Activated CD8-positive, alpha-beta T cell treated with anti-CD3 and anti-CD28 coated beads, Interleukin-2, amount 10 ng/mL, durations not matched to agents 7 days and 5 days (primary cell): Measurements from ENCODE around the gene PNO1. TPM values are rescaled to one million over a fixed set of nuclear protein-coding genes. Genes with fewer than 3 reads are reported as not detected.

Source experiments
- ATAC-seq: fragments of 150-1000 bp; cut with Tn5 transposase; one replicate; pipeline ENCODE4 v1.10.0; 2021; ENCODE audit warnings: moderate library complexity
- CTCF ChIA-PET: fragments of 350-600 bp; sonication (Branson Sonifier 250); formaldehyde crosslinking; loops from one replicate; lab custom pipeline; 2021; ENCODE audit warnings: antibody characterized with exemption; lab: Charles Lee
- POLR2A ChIA-PET: fragments of 350-600 bp; sonication (Branson Sonifier 250); formaldehyde crosslinking; loops from one replicate; lab custom pipeline; 2021; ENCODE audit warnings: antibody characterized with exemption; lab: Charles Lee
- DNase-seq: peaks from one replicate; pipeline ENCODE4 v3.0.0-alpha.2; 2020
- H3K27ac Mint-ChIP-seq: one replicate; pipeline ENCODE4 v1.8.0; 2021; ENCODE audit warnings: mild to moderate bottlenecking, mixed read lengths
- H3K27me3 Mint-ChIP-seq: one replicate; pipeline ENCODE4 v1.8.0; 2021; ENCODE audit warnings: low read depth, mixed read lengths
- H3K36me3 Mint-ChIP-seq: one replicate; pipeline ENCODE4 v1.8.0; 2021; ENCODE audit warnings: low read depth, mixed read lengths
- H3K4me1 Mint-ChIP-seq: one replicate; pipeline ENCODE4 v1.8.0; 2021; ENCODE audit warnings: low read depth, mixed read lengths
- H3K4me3 Mint-ChIP-seq: one replicate; pipeline ENCODE4 v1.8.0; 2021; ENCODE audit warnings: mild to moderate bottlenecking, mixed read lengths
- H3K9me3 Mint-ChIP-seq: one replicate; pipeline ENCODE4 v1.8.0; 2022; ENCODE audit warnings: mixed read lengths; ENCODE audit not compliant: insufficient read depth
- total RNA-seq, 2 experiments: library from RNA; stranded (reverse); gene quantifications; one replicate each; pipeline ENCODE4 v1.2.3, GENCODE V29; 2021

Gene PNO1
- total RNA-seq, 2 experiments from 2014 or later: 12.3 to 13.3 TPM

- Mint-ChIP-seq H3K4me3 (no peak overlapping the region), H3K36me3 (peaks cover 3% of the 10 kb centered on the region), H3K9me3 (no peaks in the 10 kb centered on the region), H3K4me1 (peaks cover 14% of the 10 kb centered on the region), H3K27me3 (no peaks in the 10 kb centered on the region), H3K27ac (no peak overlapping the region)
- ChIA-PET POLR2A (no interaction called here), CTCF (interaction anchor here (0.9 to 6.4 kb wide), 4 partner anchors 9 to 89 kb away, joined by 3 to 41 read pairs (median 10); no protein-coding TSS in a partner anchor)
- DNase-seq (no peak), ATAC-seq (no peak)
These were observed 36.2 kb downstream of the PNO1 start for GRCh38 chr2:68193787-68194372.

- H3K4me3 Mint-ChIP-seq: no peak overlapping the region
- ChIA-PET CTCF (interaction anchor here (0.6 to 6.4 kb wide), 12 partner anchors 10 to 190 kb away, joined by 3 to 41 read pairs (median 7); partner anchors contain the start of gene PPP3R1), POLR2A (interaction anchor here (0.6 to 0.7 kb wide), 2 partner anchors 17 to 29 kb away, joined by 3 to 4 read pairs; no protein-coding TSS in a partner anchor)
- DNase-seq (no peak), ATAC-seq (no peak)
- peaks cover 3% of the 10 kb centered on the region for H3K36me3 Mint-ChIP-seq
- no peak overlapping the region for H3K27ac Mint-ChIP-seq
- peaks cover 11% of the 10 kb centered on the region for H3K4me1 Mint-ChIP-seq
- no peaks in the 10 kb centered on the region for H3K9me3 Mint-ChIP-seq
- H3K27me3 Mint-ChIP-seq: no peaks in the 10 kb centered on the region
These were observed 37.4 kb downstream of the PNO1 start for GRCh38 chr2:68195096-68195495.

- ChIA-PET POLR2A (no interaction called here), CTCF (interaction anchor here (0.7 to 6.4 kb wide), 32 partner anchors 9 to 245 kb away, joined by 3 to 41 read pairs (median 4); partner anchors contain the start of genes C1D and PPP3R1)
- DNase-seq (peak; percentile 55), ATAC-seq (no peak)
- Mint-ChIP-seq H3K27me3 (no peaks in the 10 kb centered on the region), H3K4me1 (peaks cover 13% of the 10 kb centered on the region), H3K9me3 (no peaks in the 10 kb centered on the region), H3K4me3 (no peak overlapping the region), H3K27ac (no peak overlapping the region), H3K36me3 (peaks cover 3% of the 10 kb centered on the region)
These were observed 38.5 kb downstream of the PNO1 start for GRCh38 chr2:68196120-68196716.

GRCh38 chr2:68200157-68200787 lies 42.6 kb downstream of the PNO1 start:
- Mint-ChIP-seq H3K4me3 (no peak overlapping the region), H3K27me3 (no peaks in the 10 kb centered on the region), H3K27ac (no peak overlapping the region), H3K9me3 (no peaks in the 10 kb centered on the region), H3K36me3 (peaks cover 14% of the 10 kb centered on the region), H3K4me1 (peaks cover 32% of the 10 kb centered on the region)
- POLR2A ChIA-PET: no interaction called here
- no peak for DNase-seq
- ATAC-seq: no peak
- CTCF ChIA-PET: interaction anchor here (0.7 to 1.6 kb wide), 3 partner anchors 12 to 83 kb away, joined by 3 to 4 read pairs (median 4); no protein-coding TSS in a partner anchor

GRCh38 chr2:68203587-68203986 lies 45.9 kb downstream of the PNO1 start:
- ChIA-PET POLR2A (interaction anchor here (1.0 kb wide), 1 partner anchor 46 kb away, joined by 4 read pairs; the partner anchor contains the start of gene PNO1), CTCF (interaction anchor here (0.7 to 1.8 kb wide), 5 partner anchors 18 to 82 kb away, joined by 3 to 6 read pairs (median 4); partner anchors contain the start of gene PNO1)
- H3K4me1 Mint-ChIP-seq: peaks cover 51% of the 10 kb centered on the region
- no peaks in the 10 kb centered on the region for H3K9me3 Mint-ChIP-seq
- peaks cover 20% of the 10 kb centered on the region for H3K36me3 Mint-ChIP-seq
- ATAC-seq: peak; percentile 34
- H3K27ac Mint-ChIP-seq: peak overlapping the region; percentile 69
- H3K4me3 Mint-ChIP-seq: peak overlapping the region; percentile 47
- DNase-seq: no peak
- H3K27me3 Mint-ChIP-seq: no peaks in the 10 kb centered on the region

- H3K4me3 Mint-ChIP-seq: no peak overlapping the region
- H3K9me3 Mint-ChIP-seq: no peaks in the 10 kb centered on the region
- no peaks in the 10 kb centered on the region for H3K27me3 Mint-ChIP-seq
- ChIA-PET CTCF (interaction anchor here (0.8 to 2.8 kb wide), 5 partner anchors 11 to 76 kb away, joined by 3 to 15 read pairs (median 5); no protein-coding TSS in a partner anchor), POLR2A (no interaction called here)
- peaks cover 39% of the 10 kb centered on the region for H3K4me1 Mint-ChIP-seq
- no peak for DNase-seq
- H3K27ac Mint-ChIP-seq: peak overlapping the region; percentile 7
- peaks cover 32% of the 10 kb centered on the region for H3K36me3 Mint-ChIP-seq
- no peak for ATAC-seq
These were observed 49.1 kb downstream of the PNO1 start for GRCh38 chr2:68206793-68207192.

GRCh38 chr2:68214381-68214780 lies 56.7 kb downstream of the PNO1 start:
- Mint-ChIP-seq H3K27ac (no peak overlapping the region), H3K9me3 (no peaks in the 10 kb centered on the region), H3K4me1 (peaks cover 26% of the 10 kb centered on the region), H3K27me3 (no peaks in the 10 kb centered on the region), H3K4me3 (no peak overlapping the region), H3K36me3 (peaks cover 41% of the 10 kb centered on the region)
- no peak for DNase-seq
- ChIA-PET POLR2A (no interaction called here), CTCF (interaction anchor here (1.0 kb wide), 1 partner anchor 19 kb away, joined by 3 read pairs; no protein-coding TSS in a partner anchor)
- ATAC-seq: no peak

GRCh38 chr2:68216454-68217310 lies 59.0 kb downstream of the PNO1 start:
- ATAC-seq: no peak
- Mint-ChIP-seq H3K9me3 (no peaks in the 10 kb centered on the region), H3K27ac (no peak overlapping the region), H3K27me3 (no peaks in the 10 kb centered on the region), H3K36me3 (peaks cover 39% of the 10 kb centered on the region), H3K4me1 (peaks cover 34% of the 10 kb centered on the region), H3K4me3 (no peak overlapping the region)
- no peak for DNase-seq
- CTCF ChIA-PET: interaction anchor here (1.3 kb wide), 1 partner anchor 9 kb away, joined by 3 read pairs; no protein-coding TSS in a partner anchor
- POLR2A ChIA-PET: no interaction called here

- H3K27me3 Mint-ChIP-seq: no peaks in the 10 kb centered on the region
- peaks cover 34% of the 10 kb centered on the region for H3K4me1 Mint-ChIP-seq
- ATAC-seq (no peak), DNase-seq (no peak)
- H3K9me3 Mint-ChIP-seq: no peaks in the 10 kb centered on the region
- H3K27ac Mint-ChIP-seq: no peak overlapping the region
- ChIA-PET CTCF (interaction anchor here (0.8 to 1.4 kb wide), 2 partner anchors 19 to 28 kb away, joined by 3 to 6 read pairs; no protein-coding TSS in a partner anchor), POLR2A (no interaction called here)
- H3K4me3 Mint-ChIP-seq: no peak overlapping the region
- peaks cover 38% of the 10 kb centered on the region for H3K36me3 Mint-ChIP-seq
These were observed 60.0 kb downstream of the PNO1 start for GRCh38 chr2:68217729-68218128.

GRCh38 chr2:68218343-68218901 lies 60.7 kb downstream of the PNO1 start:
- H3K4me1 Mint-ChIP-seq: peaks cover 30% of the 10 kb centered on the region
- H3K27me3 Mint-ChIP-seq: no peaks in the 10 kb centered on the region
- ChIA-PET POLR2A (no interaction called here), CTCF (interaction anchor here (1.4 kb wide), 1 partner anchor 18 kb away, joined by 6 read pairs; no protein-coding TSS in a partner anchor)
- no peaks in the 10 kb centered on the region for H3K9me3 Mint-ChIP-seq
- ATAC-seq: no peak
- H3K27ac Mint-ChIP-seq: no peak overlapping the region
- DNase-seq: no peak
- no peak overlapping the region for H3K4me3 Mint-ChIP-seq
- H3K36me3 Mint-ChIP-seq: peaks cover 33% of the 10 kb centered on the region
